ENCODE results near the gene WNK1.
"Not testable (repeated sequence)": the region's sequence is repeated elsewhere in the genome, so short reads cannot be mapped to it uniquely, and the experiment has no call there.

WNK1 gene

DNA sequence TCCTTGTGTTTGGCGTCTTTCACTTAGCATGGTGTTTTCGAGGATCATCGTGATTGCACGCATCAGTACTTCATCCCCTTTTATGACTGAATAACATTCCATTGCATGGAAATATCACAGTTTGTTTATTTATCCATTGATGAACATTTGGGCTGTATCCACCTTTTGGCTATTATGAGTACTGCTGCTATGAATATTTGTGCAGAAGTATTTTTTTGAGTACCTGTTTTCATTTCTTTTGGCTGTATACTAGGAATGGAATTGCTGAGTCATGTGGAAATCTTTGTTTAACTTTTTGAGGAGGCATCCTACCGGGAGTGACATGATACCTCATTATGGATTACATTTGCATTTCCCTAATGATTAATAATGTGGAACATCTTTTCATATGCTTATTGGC, 66.4 kb downstream of the WNK1 start:
- DNase-seq = no peak

DNA sequence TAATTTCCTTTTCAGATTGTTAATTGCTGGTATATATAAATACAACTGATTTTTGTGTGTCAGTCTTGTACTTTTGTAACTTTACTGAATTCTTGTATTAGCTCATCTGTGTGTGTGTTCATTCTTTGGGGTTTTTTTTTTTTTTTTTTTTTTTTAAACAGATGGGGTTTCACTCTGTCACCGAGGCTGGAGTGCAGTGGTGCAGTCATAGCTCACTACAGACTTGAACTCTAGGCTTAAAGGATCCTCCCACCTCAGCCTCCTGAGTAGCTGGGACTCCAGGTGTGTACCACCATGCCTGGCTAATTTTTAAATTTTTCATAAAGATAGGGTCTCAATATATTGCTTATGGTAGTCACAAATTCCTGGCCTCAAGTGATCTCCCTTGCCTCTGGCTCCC, 68.0 kb downstream of the WNK1 start:
- DNase-seq = no peak

DNA sequence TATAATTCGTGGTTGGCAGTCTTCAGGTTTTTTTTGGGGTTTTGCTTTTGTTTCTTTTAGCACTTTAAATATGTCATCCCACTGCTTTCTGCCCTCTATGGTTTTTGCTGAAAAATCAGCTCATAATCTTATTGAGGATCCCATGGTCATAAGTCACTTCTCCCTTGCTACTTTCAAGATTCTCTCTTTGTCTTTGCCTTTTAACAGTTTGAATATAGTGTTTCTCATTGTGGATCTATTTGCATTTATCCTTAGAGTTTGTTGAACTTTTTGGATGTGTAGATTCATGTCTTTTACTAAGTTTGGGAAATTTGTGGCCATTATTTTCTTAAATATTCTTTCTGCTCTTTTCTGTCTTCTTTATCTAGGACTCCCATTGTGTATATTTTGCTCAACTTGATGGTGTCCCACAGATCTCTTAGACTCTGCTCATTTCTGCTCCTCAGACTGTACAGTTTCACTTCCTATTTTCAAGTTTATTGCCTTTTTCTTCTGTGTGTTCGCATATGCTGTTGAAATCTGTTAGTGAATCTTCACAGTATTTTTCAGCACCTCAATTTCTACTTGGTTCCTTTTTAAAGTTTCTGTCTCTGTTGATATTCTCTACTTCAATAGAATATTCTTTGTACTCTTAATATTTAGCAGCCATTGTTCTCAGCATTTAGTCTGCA, 70.8 kb downstream of the WNK1 start:
- DNase-seq = no peak

DNA sequence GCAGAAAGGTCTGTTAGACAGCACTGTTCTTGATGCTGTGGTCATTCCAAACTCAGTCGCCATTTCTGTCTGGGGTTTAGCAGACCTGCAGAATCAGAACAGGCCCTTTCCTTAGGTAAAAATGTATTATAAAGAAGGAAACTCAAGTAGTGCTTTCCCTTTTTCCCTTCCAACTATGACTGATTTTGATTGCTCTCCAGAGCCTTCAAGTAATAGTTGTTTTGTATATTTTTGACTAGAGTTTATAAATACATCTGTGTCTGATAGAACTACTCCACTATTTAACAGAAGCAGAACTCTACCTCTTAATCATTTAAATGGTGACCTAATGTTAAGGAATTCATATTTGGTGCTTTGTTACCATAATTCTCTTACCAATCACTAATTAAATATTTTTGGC, 74.0 kb downstream of the WNK1 start:
- DNase-seq = no peak

DNA sequence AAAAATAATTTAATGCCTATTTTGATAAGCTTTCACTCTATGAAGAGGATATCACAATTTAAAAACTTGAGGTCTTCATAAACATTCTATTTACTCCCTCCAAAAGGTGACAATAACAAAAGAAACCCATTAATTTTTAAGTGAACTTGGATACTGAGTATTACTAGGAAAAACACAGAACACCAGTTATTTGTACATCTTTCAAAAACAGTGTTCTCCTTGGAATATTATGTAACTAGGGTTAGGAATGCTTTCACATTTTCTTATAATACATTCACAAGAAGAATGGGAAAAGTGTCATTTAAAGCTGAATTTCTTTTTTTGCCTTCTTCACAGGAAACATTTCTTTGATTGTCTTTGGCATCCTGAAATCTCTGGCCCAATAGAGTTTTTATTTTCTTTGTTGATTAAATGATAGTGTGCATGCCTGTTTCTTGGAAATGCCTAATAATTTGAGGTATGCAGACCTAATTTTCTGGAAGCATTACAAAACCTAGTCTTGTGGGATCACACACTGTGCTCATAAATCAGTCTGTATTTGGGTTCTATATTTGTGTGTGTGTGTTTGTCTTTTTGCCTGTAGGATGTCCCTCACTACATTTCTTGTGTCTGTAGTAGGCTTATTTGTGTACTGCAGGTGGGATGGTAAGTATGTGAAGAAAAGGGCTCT, 76.5 kb downstream of the WNK1 start:
- DNase-seq = no peak

DNA sequence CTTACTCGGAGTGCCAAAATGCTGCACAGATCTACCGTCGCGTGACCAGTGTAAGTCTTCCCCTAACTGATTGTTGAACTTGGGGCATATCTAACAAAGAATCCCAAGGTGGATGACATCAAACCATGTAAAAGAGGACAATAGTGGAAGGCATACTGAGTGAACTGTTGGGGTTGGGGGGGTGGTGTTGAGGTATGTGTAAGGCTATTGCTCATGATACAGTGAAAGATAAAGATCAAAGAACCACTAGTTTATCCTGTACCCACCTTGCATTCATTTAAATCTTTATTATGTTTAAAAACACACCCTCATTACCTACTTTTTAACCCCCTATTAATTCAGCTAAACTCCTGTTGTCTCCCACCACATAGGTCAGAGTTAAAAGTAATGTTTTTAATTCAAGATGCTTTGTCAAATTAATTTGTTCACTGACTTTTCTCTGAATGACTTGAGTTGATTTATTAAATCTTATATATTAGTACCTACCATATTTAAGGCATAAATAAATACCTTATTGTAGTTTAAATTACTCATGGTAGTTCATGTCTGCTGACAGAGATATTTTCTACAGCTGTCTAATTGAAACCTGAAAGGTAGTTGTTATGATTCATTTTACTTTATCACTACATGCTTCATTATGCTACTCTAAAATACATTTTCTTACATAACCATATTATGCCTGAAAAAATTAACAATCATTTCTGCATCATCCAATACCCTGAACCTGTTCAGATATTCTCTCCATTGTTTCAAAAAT, 77.9 kb downstream of the WNK1 start:
- DNase-seq = no peak

DNA sequence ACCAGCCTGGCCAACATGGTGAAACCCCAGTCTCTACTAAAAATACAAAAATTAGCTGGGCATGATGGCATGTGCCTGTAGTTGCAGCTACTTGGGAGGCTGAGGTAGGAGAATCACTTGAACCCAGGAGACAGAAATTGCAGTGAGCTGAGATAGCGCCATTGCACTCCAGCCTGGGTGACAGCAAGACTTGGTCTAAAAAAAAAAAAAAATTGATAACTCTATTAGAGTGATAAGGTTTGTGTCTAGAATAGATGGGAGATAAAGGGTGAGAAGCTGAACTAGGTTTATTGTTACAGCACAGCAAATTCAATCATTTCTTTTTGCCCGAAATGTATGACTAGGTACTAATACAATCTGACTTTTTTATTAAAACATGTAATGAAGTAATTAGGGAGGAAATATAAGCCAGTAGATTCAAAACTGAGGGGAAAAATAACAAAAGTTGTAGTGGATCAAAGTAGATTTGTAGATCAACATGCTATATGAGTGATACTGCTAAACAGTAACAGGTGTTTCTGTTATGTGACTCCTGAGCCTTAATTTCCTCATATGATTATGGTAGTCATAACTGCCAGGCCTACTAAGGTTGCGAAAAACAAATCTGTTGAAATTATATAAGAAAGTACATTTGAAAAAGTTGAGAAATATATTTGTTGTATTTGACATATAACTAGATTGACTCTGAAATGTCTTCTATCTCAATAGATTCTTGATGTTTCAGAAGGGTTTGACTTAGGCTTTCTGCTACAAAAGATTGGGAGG, 83.6 kb downstream of the WNK1 start:
- no peak for DNase-seq

DNA sequence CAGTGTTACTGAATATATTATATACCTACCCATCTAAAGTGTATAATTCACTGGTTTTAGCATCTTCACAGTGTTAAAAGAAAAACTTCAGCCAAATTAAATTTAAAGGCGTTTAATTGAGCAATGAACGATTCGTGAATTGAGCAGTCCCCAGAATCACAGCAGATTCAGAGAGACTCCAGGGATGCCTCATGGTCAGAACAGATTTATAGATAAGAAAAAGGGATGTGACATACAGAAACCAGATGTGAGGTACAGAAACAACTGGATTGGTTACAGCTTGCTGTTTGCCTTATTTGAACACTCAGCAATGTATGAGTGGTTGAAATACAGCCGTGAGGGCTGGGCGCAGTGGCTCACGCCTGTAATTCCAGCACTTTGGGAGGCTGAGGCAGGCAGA, 84.6 kb downstream of the WNK1 start:
- DNase-seq = no peak

DNA sequence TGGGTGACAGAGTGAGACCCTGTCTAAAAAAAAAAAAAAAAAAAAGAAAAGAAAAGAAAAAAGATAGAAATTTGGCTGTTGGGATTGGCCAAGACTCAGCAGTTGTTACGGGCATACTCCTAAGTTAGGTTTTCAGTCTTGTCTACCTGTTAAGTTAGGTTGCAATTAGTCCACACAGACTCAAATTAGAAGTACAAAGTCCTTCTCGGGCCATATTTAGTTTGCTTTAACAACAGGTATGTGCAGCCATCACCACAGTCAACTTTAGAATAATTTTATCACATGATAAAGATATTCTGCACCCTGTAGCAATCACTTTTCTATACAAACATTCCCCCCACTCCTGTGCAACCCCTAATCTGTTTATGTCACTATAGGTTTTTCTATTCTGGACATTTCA, 85.2 kb downstream of the WNK1 start:
- DNase-seq = no peak

DNA sequence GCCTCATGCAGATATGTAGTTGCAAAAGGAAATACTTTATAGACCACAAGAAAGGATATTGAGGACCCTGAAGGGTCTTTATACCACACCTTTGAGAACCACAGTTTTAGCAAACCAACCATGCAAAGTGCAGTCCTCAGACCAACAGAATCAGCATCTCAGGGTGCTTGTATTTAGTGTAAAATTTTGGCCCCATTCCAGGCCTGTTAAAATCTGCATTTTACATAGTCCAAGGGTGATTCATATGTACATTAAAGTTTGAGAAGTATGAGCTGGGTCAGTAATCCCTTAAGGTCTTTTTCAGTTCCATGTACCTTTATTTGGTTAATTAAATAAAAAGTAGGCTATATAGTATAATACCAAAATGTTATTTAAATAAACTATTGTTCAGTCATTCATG, 91.2 kb downstream of the WNK1 start:
- DNase-seq = no peak

DNA sequence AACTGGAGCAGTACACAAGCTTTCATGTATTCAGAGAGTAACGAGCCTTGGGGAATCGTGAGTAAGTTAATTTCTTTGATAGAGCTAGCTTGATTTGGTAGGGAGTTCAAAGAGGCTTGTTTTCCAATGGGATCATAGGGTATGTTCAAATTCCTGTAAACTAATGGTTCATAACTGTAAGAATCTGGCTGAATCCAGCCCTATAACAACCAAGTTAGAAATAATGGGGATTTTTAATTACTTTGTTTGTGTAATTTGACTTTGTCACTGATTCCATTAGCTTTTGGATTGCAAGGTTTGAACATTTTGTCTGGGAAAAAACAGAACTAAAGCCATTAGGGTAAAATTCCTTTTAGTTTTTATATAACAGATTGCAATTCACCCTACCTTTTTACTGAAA, 94.0 kb downstream of the WNK1 start:
- no peak for DNase-seq

DNA sequence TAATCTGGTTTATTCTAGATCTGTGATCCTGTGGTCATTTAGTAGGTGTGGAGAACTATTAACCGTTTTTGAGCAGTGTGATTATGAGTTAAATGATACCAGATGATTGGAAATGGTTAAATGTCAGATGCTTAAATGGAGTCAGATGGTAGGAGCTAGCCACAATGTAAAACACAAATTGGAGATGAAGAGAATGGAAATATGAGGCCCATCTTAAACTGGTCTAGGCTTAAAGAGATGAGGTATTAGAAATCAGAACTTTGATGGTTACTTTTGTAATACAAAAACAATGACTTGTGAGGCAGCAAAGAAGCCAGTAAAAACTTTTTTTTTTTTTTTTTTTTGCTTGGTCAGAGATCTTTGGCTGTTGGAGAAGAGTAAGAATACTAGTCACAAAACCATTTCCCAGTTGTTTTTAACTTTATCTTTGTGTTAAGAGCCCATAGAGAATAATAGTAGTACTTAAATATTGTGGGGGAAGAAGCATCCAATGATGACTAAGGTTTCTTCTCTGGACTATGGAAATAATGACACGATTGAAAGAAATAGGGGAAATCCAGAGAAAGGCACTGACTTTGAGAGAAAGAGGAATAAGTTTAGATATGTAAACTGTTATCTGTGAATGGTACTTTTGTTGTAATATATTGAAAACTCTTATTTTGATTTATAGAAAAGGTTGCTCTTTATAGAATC, 95.9 kb downstream of the WNK1 start:
- DNase-seq = no peak

DNA sequence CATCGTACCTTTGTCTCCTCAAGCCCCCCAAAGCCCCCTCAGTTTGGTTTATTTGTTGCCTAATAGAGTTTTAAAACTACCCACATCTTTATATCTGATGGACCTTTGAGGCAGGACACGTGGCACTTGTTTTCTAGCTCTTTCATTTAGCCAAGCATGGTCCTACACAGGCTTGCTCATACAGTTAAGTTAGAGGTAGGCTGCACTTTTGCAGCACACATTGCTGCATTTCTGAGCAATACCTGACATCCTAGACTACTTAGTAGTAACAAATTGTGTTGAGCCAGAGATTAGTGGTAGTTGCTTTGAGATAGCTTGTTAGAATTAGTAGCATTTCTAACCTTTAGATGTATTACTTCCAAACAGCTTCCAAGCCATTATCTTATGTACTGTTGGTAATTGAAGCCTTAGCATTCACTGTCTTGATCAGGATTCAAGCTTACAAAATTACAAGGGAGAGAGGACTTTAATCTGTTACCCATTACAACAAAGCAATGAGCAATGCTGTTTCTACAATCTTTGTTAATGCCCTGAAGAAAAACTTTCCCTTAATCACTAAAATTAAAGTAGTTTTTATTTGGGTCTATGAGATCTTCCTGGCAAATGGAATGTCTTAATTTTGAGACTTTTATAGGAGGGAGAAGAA, 96.6 kb downstream of the WNK1 start:
- DNase-seq = no peak

DNA sequence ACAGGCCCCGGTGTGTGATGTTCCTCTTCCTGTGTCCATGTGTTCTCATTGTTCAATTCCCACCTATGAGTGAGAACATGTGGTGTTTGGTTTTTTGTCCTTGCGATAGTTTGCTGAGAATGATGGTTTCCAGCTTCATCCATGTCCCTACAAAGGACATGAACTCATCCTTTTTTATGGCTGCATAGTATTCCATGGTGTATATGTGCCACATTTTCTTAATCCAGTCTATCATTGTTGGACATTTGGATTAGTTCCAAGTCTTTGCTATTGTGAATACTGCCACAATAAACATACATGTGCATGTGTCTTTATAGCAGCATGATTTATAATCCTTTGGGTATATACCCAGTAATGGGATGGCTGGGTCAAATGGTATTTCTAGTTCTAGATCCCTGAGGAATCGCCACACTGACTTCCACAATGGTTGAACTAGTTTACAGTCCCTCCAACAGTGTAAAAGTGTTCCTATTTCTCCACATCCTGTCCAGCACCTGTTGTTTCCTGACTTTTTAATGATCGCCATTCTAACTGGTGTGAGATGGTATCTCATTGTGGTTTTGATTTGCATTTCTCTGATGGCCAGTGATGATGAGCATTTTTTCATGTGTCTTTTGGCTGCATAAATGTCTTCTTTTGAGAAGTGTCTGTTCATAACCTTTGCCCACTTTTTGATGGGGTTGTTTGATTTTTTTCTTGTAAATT, 97.5 kb downstream of the WNK1 start:
- DNase-seq = not testable (repeated sequence)

DNA sequence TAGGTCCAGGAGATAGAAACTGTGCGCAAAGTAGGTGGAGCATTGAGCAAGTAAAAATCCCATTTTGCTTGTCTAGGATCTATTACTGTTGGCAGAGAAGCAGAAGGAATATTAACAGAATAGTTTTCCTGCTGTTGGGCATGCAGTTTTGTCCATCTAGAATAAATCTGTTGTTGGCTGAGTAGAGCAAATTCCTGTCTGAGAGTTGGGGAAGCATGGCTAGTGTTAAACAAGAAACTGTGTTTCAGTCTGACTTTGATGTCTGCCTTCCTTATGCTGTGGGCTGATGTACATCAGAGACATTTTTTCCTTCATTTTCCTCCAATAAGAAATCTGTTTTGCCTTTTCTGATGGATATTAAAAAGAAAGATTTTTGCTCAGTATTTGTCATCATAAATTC, 99.0 kb downstream of the WNK1 start:
- no peak for DNase-seq

DNA sequence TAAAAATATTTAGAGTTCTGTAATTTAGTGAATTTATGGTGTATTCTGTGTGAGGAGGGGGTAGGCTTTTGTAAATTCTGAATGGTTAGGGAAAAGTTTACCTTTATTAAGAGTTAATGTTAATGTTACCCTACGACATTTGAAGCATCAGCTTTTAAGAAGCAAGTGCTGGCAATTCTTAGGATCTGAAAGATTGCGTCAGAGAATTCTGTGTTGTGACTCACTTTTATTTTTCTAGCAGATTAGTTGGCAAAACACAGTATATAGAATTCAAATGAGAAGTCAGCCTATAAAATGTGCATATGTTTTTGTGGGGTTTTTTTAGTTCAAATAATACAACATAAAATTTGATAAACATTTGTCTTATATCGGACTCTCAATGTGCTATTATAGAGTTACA, 99.5 kb downstream of the WNK1 start:
- no peak for DNase-seq

DNA sequence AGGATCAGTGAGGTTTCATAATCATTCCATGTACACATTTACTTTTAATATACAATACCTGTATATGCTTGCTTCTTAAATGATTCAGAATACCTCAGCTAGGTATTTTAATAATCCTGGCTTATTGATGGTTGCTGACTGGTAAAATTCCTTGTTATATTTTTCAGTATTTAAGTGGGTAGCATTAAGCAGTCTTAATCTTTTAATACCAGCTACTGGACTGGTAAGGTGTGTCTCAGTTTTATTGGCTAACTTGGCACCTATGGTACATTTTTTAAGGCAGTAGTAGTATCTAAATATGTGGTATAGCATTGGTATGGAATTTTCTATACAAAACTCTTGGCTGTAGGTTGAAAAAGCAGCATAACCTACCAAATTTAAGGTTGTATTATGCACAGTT, 100.5 kb downstream of the WNK1 start:
- no peak for DNase-seq

DNA sequence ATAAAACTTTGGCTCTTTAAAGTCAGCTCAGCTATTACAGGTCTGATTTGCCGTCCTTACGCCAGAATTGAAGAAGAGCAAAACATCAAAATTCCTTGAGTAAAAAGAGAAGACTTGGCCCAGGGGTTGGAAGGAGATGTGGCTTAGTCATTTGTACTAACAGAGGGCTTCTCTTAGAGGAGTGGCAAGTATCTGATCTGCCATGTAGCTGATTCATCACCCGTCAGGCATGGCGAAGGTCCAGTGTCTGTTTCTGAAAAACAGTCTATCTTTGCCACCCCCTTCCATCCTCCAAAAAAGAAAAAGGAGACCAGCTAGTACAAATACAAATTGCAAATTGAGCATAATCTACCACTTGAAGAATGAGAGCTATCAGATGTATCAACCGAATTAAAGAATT, 105.2 kb downstream of the WNK1 start:
- DNase-seq = no peak

DNA sequence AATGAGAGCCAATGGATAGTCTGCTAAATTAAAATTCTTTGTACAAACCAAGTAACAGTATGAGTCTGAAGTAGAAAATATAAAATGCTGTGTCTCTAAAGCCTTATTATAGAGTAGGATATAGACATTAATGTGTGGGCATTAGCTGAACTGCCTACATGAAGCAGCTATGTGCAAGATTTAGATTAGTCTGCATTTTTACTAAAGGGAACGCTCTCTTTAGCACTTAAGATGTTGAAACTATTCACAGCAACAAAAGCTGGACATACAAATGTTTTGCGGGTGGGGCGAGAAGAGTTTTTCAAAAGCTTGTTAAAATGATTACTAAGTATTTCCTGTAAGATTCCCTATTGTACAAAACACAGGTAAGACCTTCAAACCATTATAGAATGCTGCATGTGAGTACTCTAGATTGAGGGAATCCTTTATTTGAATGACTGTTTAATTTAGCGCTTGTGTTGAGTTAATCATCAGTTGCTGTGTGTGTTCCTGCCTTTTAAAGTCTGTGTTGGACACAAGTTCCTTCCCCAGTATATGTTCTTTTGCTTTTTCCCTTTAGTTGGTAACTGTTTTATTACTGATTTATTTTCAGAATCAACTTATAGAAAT, 110.0 kb downstream of the WNK1 start:
- no peak for DNase-seq

DNA sequence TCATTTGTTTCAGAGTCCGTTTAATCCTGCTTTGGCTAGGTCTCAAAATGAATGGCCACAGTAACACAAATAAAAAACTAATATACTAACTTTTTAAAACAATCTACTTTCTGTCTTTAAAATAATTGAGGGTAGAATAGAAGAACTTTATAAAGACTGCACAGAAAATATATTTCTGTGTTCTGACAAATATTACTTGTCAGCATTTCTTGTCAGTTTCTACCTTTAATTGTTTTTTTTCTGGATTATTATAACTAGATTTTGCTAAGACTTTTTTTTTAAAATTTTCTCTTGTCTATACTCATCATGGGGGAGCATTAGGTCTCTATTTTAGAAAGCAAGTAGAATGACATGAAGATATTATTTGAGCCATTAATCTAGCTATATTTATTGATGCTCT, 110.9 kb downstream of the WNK1 start:
- no peak for DNase-seq

DNA sequence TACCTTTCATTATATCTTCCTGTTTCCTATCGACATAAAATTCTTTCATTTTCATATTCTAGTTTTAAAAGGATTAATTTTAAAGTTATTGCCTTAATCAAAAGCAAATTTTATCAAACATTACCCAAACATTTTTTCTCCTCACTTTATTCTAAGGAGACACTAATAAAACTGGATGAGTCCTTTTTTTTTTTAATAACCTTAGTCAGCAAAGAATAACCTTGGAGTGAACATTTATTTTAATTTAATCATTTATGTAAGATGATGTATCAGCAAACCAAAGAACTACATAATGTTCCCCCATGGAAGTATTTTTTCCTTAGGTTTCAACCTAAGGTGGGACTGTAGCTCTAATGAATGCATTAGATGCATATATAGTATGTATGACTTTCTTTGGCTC, 113.2 kb downstream of the WNK1 start:
- DNase-seq = no peak
